Measurements from ENCODE around the gene GRIN3B. TPM values are rescaled to one million over a fixed set of nuclear protein-coding genes. Genes with fewer than 3 reads are reported as not detected.

Gene GRIN3B
- total and polyA plus RNA-seq, 9 of the 15 experiments (the other 6 are each of a cell fraction or from before 2014, with no cell fraction given) = 0.06 to 0.95 (median 0.19) TPM; not detected in 6

DNA sequence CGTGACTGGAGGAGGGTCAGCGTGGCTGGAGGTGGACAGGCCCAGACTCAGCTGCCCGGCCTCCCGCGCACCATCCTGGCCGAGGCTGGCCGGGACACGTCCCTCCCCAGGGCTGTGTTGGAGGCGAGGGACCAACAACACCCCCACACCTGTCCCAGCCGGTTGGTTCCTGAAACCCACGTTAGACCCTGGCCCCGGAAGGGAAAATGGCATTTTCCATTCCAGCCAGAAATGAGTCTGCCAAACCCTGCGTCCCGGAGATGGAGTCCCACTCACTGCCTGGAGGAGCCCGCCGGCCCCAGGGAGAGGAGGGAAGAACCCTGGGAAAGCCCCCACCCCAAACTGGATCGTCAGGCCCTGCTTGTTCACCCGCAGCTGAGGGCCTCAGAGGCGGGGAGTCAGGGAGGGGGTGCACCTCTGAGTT is 20.9 kb upstream of the GRIN3B start (continued):
- TF ChIP-seq RREB1 (CRISPR knock-in tag; IDR thresholded peaks at IDR 0.05) (no peak), NFE2 (IDR thresholded peaks at IDR 0.05; ENCODE audit: low read depth) (no peak), ZNF740 (CRISPR knock-in tag; IDR thresholded peaks at IDR 0.05) (peak; percentile 58; the same call in 1 of the 2 replicates), ZNF740 (tag; IDR thresholded peaks at IDR 0.05) (no peak), ESRRB (CRISPR knock-in tag; IDR thresholded peaks at IDR 0.05; ENCODE audit: borderline replicate concordance) (no peak), POLR3A (IDR thresholded peaks at IDR 0.05; ENCODE audit: borderline replicate concordance, extremely low read depth, insufficient read depth, insufficient read length) (no peak), SNRNP70 (optimal IDR thresholded peaks at IDR 0.05; ENCODE audit: low read depth, low read length) (no peak), MTA2 (IDR thresholded peaks at IDR 0.05; ENCODE audit: low read depth) (no peak), SIX5 (IDR thresholded peaks at IDR 0.05; ENCODE audit: borderline replicate concordance in 1 of 2, insufficient read depth in 1 of 2, low read depth in 1 of 2, low read length in 2 of 2) (no peak), NCOR1 (IDR thresholded peaks at IDR 0.05) (no peak), TAF15 (IDR thresholded peaks at IDR 0.05; ENCODE audit: low read depth, low read length) (no peak), RBM22 (IDR thresholded peaks at IDR 0.05; ENCODE audit: low read depth, low read length, poor library complexity, severe bottlenecking) (no peak), FOXK2 (conservative IDR thresholded peaks at IDR 0.05 in 1 of 2, IDR thresholded peaks at IDR 0.05 in 1 of 2; ENCODE audit: low read depth in 2 of 2) (no peak), GATAD2A (IDR thresholded peaks at IDR 0.05) (no peak), PHF8 (IDR thresholded peaks at IDR 0.05; ENCODE audit: borderline replicate concordance, low read length) (peak; percentile 23; the same call in 1 of the 2 replicates), ZNF764 (CRISPR knock-in tag; IDR thresholded peaks at IDR 0.05; ENCODE audit: low read depth) (no peak), MEIS2 (IDR thresholded peaks at IDR 0.05; ENCODE audit: partially characterized antibody) (no peak), KDM5B (IDR thresholded peaks at IDR 0.05; ENCODE audit: insufficient replicate concordance, low read depth, low read length) (peak; percentile 58), CHD4 (IDR thresholded peaks at IDR 0.05; ENCODE audit: insufficient read depth, insufficient replicate concordance, low read depth, low read length, poor library complexity, severe bottlenecking) (no peak)
- TF ChIP-seq, protein P1, sequence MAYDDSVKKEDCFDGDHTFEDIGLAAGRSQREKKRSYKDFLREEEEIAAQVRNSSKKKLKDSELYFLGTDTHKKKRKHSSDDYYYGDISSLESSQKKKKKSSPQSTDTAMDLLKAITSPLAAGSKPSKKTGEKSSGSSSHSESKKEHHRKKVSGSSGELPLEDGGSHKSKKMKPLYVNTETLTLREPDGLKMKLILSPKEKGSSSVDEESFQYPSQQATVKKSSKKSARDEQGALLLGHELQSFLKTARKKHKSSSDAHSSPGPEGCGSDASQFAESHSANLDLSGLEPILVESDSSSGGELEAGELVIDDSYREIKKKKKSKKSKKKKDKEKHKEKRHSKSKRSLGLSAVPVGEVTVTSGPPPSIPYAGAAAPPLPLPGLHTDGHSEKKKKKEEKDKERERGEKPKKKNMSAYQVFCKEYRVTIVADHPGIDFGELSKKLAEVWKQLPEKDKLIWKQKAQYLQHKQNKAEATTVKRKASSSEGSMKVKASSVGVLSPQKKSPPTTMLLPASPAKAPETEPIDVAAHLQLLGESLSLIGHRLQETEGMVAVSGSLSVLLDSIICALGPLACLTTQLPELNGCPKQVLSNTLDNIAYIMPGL (CRISPR knock-in tag; IDR thresholded peaks at IDR 0.05) = no peak

All from K562 (cell line).